Activated effector memory CD4-positive, alpha-beta T cell treated with Interleukin-2 at 50 U/mL for 16 hours (primary cell): ENCODE measurements around the gene WWOX.

Source experiments
- DNase-seq: peaks from one replicate; pipeline ENCODE4 v3.0.0-alpha.2; 2020

WWOX gene

GRCh38 chr16:78147911-78148401 is 48.5 kb downstream of the WWOX start:
- DNase-seq: no peak

DNA sequence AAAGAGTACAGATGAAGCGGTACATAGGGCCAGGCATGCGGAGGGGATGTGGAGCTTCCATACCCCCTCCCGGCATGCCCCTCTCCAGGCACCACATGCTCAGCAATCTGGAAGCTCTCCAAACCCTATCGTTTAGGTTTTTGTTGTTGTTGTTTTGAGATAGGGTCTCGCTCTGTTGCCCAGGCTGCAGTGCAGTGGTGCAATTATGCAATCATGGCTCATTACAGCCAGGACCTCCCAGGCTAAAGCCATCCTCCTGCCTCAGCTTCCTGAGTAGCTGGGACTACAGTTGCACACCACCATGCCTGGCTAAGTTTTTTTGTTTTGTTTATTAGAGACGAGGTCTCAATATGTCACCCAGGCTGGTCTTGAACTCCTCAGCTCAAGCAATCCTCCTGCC is 50.8 kb downstream of the WWOX start:
- no peak for DNase-seq

GRCh38 chr16:78154729-78155461 is 55.4 kb downstream of the WWOX start:
- DNase-seq: no peak

- DNase-seq: no peak
These were observed 56.4 kb downstream of the WWOX start for GRCh38 chr16:78155791-78156345.

DNA sequence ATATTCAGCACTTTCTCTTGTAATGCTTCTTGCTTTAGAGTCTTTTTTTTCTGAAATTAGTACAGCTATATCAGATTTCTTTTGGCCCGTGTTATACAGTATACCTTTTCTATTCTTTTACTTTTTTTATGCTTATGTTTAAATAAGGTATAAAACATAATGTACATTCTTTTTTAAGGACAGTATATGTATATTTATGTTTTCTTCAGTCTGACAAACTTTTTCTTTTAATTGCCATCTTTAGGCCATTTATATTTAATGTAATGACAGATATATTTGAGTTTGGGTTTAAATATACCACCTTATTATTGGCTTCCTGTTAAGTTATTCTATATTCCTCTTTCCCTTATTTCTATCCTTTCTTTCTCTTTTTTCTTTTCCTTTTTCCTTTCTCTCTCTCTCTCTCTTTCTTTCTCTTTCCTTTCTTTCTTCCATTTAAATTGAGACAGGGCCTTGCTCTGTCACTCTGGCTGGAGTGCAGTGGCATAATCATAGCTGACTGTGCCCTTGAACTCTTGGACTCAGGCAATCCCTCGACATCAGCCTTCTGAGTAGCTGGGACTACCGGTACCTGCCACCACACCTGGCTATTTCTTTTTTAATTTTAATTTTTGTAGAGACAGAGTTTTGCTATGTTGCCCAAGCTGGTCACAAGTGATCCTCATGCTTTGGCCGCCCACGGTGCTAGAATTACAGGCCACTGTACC is 61.7 kb downstream of the WWOX start:
- DNase-seq: no peak

DNA sequence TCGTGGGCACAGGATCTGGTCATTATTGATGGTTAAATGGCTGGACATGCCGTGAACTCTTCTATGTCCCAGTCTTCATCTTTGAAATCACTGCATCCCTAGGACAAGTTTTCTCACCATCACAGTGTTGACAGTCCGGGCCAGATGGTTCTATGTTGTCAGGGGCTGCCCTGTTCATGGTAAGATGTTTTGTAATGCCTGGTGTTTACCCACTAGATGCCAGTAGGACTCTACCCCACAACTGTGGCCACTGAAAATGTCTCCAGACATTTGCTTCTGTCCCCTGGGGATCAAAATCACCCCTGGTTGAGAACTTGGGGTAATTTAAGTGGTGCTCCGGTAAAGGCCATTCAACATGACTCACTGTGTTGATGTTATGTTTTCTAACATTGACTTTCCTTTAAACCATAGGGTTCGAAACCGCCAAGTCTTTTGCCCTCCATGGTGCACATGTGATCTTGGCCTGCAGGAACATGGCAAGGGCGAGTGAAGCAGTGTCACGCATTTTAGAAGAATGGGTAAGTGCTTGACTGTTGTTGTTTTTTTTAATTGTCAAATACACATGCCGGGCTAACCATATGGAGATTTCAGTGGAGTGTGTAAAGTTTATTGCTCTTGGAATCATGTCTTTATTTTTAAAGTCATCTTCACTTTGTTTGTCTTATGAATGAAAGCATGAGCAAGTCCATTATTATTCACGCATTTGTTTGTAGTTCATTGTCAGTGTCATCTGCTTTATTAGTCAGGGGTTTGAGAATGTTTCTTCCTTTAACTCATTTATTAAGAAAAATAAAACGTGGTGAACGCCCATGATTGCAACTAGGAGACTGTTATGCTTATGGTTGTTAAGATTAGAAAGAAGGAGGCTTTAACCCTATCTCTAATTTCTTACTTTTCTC is 64.6 kb downstream of the WWOX start:
- DNase-seq: no peak

GRCh38 chr16:78170494-78170933 is 71.1 kb downstream of the WWOX start:
- no peak for DNase-seq

DNA sequence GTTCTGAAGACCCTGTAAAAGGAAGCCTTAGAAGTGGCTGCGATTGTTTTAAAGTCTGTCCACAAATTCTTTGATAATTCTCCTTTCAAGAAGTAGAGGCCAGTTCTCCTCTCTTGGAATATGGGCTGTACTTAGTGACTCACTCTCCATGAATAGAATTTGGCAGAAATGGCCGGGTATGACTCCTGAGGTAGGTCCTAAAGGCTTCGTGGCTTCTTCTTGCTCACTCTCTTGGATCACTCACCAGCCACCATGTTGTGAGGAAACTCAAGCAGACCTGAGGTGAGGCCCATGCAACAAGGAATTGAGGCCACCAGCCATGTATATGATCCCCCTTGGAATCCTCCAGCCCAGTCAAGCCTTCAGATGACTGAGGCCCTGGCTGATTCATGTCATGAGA is 75.8 kb downstream of the WWOX start:
- no peak for DNase-seq

- DNase-seq: no peak
These were observed 77.0 kb downstream of the WWOX start for GRCh38 chr16:78176435-78176834.

GRCh38 chr16:78177218-78177617 is 77.8 kb downstream of the WWOX start:
- DNase-seq: no peak

DNA sequence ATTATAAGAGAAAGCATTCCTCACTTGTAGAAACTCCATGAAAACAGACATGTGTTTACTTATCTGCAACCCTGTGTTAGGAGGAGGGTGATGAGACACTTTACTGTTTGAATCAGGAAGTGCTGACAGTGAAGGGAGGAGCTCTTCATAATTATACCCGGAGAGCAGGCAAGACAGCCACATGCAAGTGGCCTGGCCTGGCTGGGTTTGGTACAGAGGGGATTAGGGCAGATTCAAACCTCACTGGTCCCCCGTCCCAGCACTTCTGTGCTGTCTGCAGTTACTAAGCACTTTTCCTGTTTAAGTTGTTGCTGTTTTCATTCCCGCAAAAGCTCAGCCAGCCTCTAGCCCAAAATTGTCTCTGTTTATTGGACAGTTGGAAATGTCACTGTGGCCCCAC is 78.5 kb downstream of the WWOX start:
- no peak for DNase-seq

- DNase-seq: no peak
These were observed 80.2 kb downstream of the WWOX start for GRCh38 chr16:78179666-78180065.

GRCh38 chr16:78180349-78180748 is 80.9 kb downstream of the WWOX start:
- DNase-seq: no peak

DNA sequence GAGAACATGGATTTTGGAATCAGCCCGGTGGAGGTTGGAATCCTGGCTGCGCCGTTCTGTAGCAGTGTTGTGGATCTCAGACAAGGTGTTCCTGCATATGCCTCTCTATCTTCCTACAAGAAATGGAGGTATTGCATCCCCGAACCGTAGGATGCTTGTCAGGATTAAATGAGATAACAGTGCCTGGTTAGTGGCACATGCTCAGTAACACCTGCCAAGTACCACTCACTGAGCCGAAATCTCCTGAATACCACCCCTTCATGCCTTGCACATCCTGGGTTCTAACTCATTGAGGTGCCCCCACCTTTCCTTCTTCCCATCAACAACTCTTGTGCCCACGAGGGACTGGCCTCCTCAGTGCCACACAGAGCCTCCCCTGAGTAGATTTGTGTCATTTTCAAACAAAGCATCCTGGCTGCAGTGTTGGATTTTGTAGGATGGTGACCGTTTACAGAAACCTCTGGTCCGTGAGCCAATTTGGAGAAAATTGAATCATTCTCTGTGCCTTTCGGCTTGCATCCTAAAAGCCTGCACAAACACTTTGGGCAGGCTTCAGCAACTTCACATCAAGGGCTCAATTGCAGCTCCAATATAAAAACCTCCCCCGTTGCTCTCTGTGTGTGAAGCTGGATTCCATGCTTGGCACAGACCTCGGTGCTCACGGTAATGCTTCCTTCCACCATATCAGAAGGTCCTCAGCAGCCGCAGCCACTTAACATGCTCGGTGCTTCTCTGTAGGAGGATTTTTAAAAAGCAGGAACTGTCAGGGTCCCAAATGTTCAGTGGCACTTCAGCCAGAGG is 84.2 kb downstream of the WWOX start:
- DNase-seq: no peak

- no peak for DNase-seq
These were observed 85.1 kb downstream of the WWOX start for GRCh38 chr16:78184238-78185183.

GRCh38 chr16:78189121-78189520 is 89.7 kb downstream of the WWOX start:
- no peak for DNase-seq

DNA sequence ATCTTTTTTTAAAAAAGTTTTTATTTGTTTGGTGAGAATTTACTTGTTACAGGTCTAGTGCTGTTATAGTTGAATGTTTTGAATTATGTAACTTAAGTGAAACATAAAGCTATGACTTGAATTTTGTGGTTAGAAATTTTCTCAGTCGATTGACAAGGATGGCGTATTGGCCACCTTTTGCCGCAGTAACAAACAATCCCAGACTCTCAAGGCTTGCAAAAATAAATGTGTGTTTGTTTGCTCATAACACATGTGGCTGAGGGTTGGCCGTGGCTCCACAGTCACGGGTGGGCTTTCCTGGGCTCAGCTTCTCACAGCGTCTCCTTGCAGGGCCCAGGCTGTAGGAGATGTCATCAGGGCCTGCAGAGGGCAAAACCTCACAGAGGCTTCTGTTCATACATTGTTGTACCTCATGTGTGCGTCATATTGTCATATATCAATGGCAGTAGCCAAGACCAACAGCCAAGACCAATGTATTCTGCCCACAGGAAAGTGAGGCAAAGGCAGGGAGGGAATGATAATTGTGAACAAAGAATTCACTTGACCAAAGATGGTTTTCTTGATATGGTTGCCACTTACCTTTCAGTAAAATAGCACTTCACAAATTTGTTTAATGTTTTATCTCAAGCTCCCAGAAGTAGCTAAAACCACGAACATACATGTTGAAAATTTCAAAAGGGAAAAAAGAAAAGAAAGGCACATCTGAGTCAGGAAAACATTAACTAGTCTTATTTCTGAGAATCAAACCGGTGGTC is 93.5 kb downstream of the WWOX start:
- DNase-seq: no peak

GRCh38 chr16:78194948-78195347 is 95.5 kb downstream of the WWOX start:
- DNase-seq: no peak

DNA sequence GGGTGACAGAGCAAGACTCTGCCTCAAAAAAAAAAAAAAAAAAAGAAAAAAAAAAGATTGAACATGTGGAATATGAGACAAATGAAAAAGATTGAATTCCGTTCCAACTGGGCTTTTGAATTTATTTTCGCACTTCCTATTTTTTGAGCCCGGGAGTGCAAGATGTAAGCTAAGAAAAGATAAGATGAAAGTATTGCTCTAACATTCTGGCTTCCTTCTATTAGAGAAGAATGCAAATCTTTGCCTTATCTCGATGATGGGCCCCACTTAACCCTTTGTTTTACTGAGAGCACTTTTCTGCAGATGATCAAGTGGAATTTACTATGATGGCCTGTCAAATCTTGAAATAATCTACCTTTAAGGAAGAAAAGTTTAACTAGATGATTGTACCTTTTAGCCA is 96.3 kb downstream of the WWOX start:
- no peak for DNase-seq

GRCh38 chr16:78196502-78196901 is 97.0 kb downstream of the WWOX start:
- DNase-seq: no peak
